HG03469 (cell line): Measurements from ENCODE around the gene MPP2.
"Not testable (repeated sequence)": the region's sequence is repeated elsewhere in the genome, so short reads cannot be mapped to it uniquely, and the experiment has no call there.

Experiments
- ATAC-seq: cut with Tn5 transposase; IDR thresholded peaks from one replicate; pipeline ENCODE4 v1.9.1; 2021; ENCODE audit warnings: mild to moderate bottlenecking, moderate library complexity, moderate number of reproducible peaks; ENCODE audit not compliant: unreplicated experiment

MPP2 gene

GRCh38 chr17:43907425-43907981 is at the start of gene MPP2:
MPP2 (minus strand) TSS chr17:43907536; CDS start chr17:43904460, 3,076 bp downstream.
- no peak for ATAC-seq

GRCh38 chr17:43956222-43956621 is 48.9 kb upstream of the MPP2 start:
- no peak for ATAC-seq

- no peak for ATAC-seq
Measured at GRCh38 chr17:43953746-43954145, 46.4 kb upstream of the MPP2 start, which contains the start of gene PYY. PYY (minus strand) TSS chr17:43953940; CDS start chr17:43953483, 457 bp downstream.

GRCh38 chr17:43952724-43953666 is 45.7 kb upstream of the MPP2 start:
- ATAC-seq, result no peak

GRCh38 chr17:43952351-43952723 is 45.0 kb upstream of the MPP2 start:
- ATAC-seq, result no peak

GRCh38 chr17:43951750-43952149 is 44.4 kb upstream of the MPP2 start:
- no peak for ATAC-seq

GRCh38 chr17:43950554-43950953 is 43.2 kb upstream of the MPP2 start:
- no peak for ATAC-seq

GRCh38 chr17:43949781-43950180 is 42.4 kb upstream of the MPP2 start:
- ATAC-seq, result no peak

- no peak for ATAC-seq
Measured at GRCh38 chr17:43946781-43947180, 39.4 kb upstream of the MPP2 start.

- ATAC-seq, result no peak
Measured at GRCh38 chr17:43945074-43945829, 37.9 kb upstream of the MPP2 start.

- ATAC-seq, result no peak
Measured at GRCh38 chr17:43942051-43942685, 34.8 kb upstream of the MPP2 start, which contains the start of gene PPY. PPY (minus strand) TSS chr17:43942476; CDS start chr17:43941654, 822 bp downstream.

GRCh38 chr17:43940630-43941029 is 33.3 kb upstream of the MPP2 start:
- no peak for ATAC-seq

- no peak for ATAC-seq
Measured at GRCh38 chr17:43939886-43940285, 32.5 kb upstream of the MPP2 start.

- not testable (repeated sequence) for ATAC-seq
Measured at GRCh38 chr17:43939452-43939851, 32.1 kb upstream of the MPP2 start.

- no peak for ATAC-seq
Measured at GRCh38 chr17:43938838-43939182, 31.5 kb upstream of the MPP2 start.

- ATAC-seq, result no peak
Measured at GRCh38 chr17:43936434-43936833, 29.1 kb upstream of the MPP2 start.

GRCh38 chr17:43935926-43936261 is 28.6 kb upstream of the MPP2 start:
- no peak for ATAC-seq

GRCh38 chr17:43935204-43935925 is 28.0 kb upstream of the MPP2 start:
- ATAC-seq, result no peak

- ATAC-seq, result no peak
Measured at GRCh38 chr17:43932923-43933322, 25.6 kb upstream of the MPP2 start.

- ATAC-seq, result no peak
Measured at GRCh38 chr17:43932357-43932756, 25.0 kb upstream of the MPP2 start.
